Measurements from ENCODE around the gene HCFC1.

The HCFC1 gene

GRCh38 chrX:153926552-153926857 lies 45.1 kb downstream of the HCFC1 start:
- H2BK12ac ChIP-seq (ENCODE audit: low read length) = peak overlapping the region; percentile 45
- H3K36me3 ChIP-seq (ENCODE audit: control insufficient read depth in 1 of 2, insufficient read depth in 2 of 2, low read length in 2 of 2) = peaks cover 22 to 23% of the 10 kb centered on the region in 2 experiments
- peaks cover 7% of the 10 kb centered on the region for H3K79me2 ChIP-seq (ENCODE audit: control insufficient read depth, insufficient read depth, low read length, poor library complexity)
- no peak overlapping the region for H4K12ac ChIP-seq (ENCODE audit: low read depth, low read length)
- no peak overlapping the region for H3K4ac ChIP-seq (ENCODE audit: low read depth, low read length)
- H2BK120ac ChIP-seq (ENCODE audit: insufficient read depth, low read length, poor library complexity) = peak overlapping the region; percentile 36
- peak overlapping the region; percentile 53 for H3K4me2 ChIP-seq (ENCODE audit: low read length)
- no peak overlapping the region for H2BK5ac ChIP-seq (ENCODE audit: low read depth, low read length, poor library complexity)
- H3K9me3 ChIP-seq (ENCODE audit: insufficient read depth, low read depth, low read length) = peaks cover 2% of the 10 kb centered on the region
- H3K9ac ChIP-seq (ENCODE audit: low read length) = no peak overlapping the region
- H3K14ac ChIP-seq (ENCODE audit: low read length) = no peak overlapping the region
- H4K8ac ChIP-seq (ENCODE audit: low read depth, low read length) = no peak overlapping the region
- DNase-seq = no peak
- H3K23ac ChIP-seq (ENCODE audit: low read length) = no peak overlapping the region
- no peak overlapping the region for H2AFZ ChIP-seq (ENCODE audit: insufficient read depth, low read length, poor library complexity)
- H3K4me3 ChIP-seq (ENCODE audit: low read depth, low read length) = no peak overlapping the region
- no CpG with 5 or more reads among the region's 4 CpGs for WGBS (ENCODE audit: extremely low coverage, insufficient coverage, insufficient read length)
- H2AK5ac ChIP-seq (ENCODE audit: low read length) = peak overlapping the region; percentile 77
- no peaks in the 10 kb centered on the region for H3K27me3 ChIP-seq (ENCODE audit: insufficient read depth, low read length)
- H3K27ac ChIP-seq (ENCODE audit: low read depth, low read length) = no peak overlapping the region
- H3K4me1 ChIP-seq (ENCODE audit: control insufficient read depth in 1 of 2, insufficient read depth in 2 of 2, low read length in 2 of 2) = peaks cover 12 to 25% of the 10 kb centered on the region in 2 experiments
- peak overlapping the region; percentile 54 for H3K18ac ChIP-seq (ENCODE audit: low read length)
- H4K91ac ChIP-seq (ENCODE audit: low read depth, low read length) = peak overlapping the region; percentile 38
- peaks cover 7% of the 10 kb centered on the region for H3K79me1 ChIP-seq (ENCODE audit: low read length)

GRCh38 chrX:153925739-153926551 lies 45.7 kb downstream of the HCFC1 start, which contains the start of gene ARHGAP4:
Gene ARHGAP4 (minus strand): TSS chrX:153926264. CDS start chrX:153926202, 62 bp downstream.
- H3K36me3 ChIP-seq (ENCODE audit: control insufficient read depth in 1 of 2, insufficient read depth in 2 of 2, low read length in 2 of 2) = peaks cover 17 to 18% of the 10 kb centered on the region in 2 experiments
- no peak for DNase-seq
- no peak within 1 kb of the TSS for H2AFZ ChIP-seq (ENCODE audit: insufficient read depth, low read length, poor library complexity)
- H4K91ac ChIP-seq (ENCODE audit: low read depth, low read length) = peak within 1 kb of the TSS; percentile 40
- H2BK12ac ChIP-seq (ENCODE audit: low read length) = peak within 1 kb of the TSS; percentile 45
- no CpG with 5 or more reads among the region's 59 CpGs for WGBS (ENCODE audit: extremely low coverage, insufficient coverage, insufficient read length)
- H2AK5ac ChIP-seq (ENCODE audit: low read length) = peak within 1 kb of the TSS; percentile 77
- peak within 1 kb of the TSS; percentile 33 for H4K8ac ChIP-seq (ENCODE audit: low read depth, low read length)
- peaks cover 7% of the 10 kb centered on the region for H3K79me1 ChIP-seq (ENCODE audit: low read length)
- peaks cover 7% of the 10 kb centered on the region for H3K79me2 ChIP-seq (ENCODE audit: control insufficient read depth, insufficient read depth, low read length, poor library complexity)
- H3K27me3 ChIP-seq (ENCODE audit: insufficient read depth, low read length) = no peaks in the 10 kb centered on the region
- H3K4me1 ChIP-seq (ENCODE audit: control insufficient read depth in 1 of 2, insufficient read depth in 2 of 2, low read length in 2 of 2) = peaks cover 12 to 25% of the 10 kb centered on the region in 2 experiments
- H4K12ac ChIP-seq (ENCODE audit: low read depth, low read length) = no peak within 1 kb of the TSS
- peaks cover 2% of the 10 kb centered on the region for H3K9me3 ChIP-seq (ENCODE audit: insufficient read depth, low read depth, low read length)
- no peak within 1 kb of the TSS for H2BK5ac ChIP-seq (ENCODE audit: low read depth, low read length, poor library complexity)
- peak within 1 kb of the TSS; percentile 54 for H3K18ac ChIP-seq (ENCODE audit: low read length)
- H3K4ac ChIP-seq (ENCODE audit: low read depth, low read length) = no peak within 1 kb of the TSS
- H3K4me3 ChIP-seq (ENCODE audit: low read depth, low read length) = no peak within 1 kb of the TSS
- no peak within 1 kb of the TSS for H3K9ac ChIP-seq (ENCODE audit: low read length)
- H3K27ac ChIP-seq (ENCODE audit: low read depth, low read length) = peak within 1 kb of the TSS; percentile 94
- no peak within 1 kb of the TSS for H3K14ac ChIP-seq (ENCODE audit: low read length)
- peak within 1 kb of the TSS; percentile 36 for H2BK120ac ChIP-seq (ENCODE audit: insufficient read depth, low read length, poor library complexity)
- peak within 1 kb of the TSS; percentile 90 for H3K4me2 ChIP-seq (ENCODE audit: low read length)
- H3K23ac ChIP-seq (ENCODE audit: low read length) = no peak within 1 kb of the TSS

- Histone ChIP-seq H3K4me3 (ENCODE audit: low read depth, low read length) (no peak overlapping the region), H2BK12ac (ENCODE audit: low read length) (no peak overlapping the region), H4K91ac (ENCODE audit: low read depth, low read length) (no peak overlapping the region), H3K4ac (ENCODE audit: low read depth, low read length) (no peak overlapping the region), H3K9me3 (ENCODE audit: insufficient read depth, low read depth, low read length) (peaks cover 2% of the 10 kb centered on the region), H3K79me1 (ENCODE audit: low read length) (peaks cover 7% of the 10 kb centered on the region), H4K8ac (ENCODE audit: low read depth, low read length) (no peak overlapping the region), H2AFZ (ENCODE audit: insufficient read depth, low read length, poor library complexity) (no peak overlapping the region), H3K9ac (ENCODE audit: low read length) (no peak overlapping the region), H3K14ac (ENCODE audit: low read length) (no peak overlapping the region), H4K12ac (ENCODE audit: low read depth, low read length) (no peak overlapping the region), H3K27me3 (ENCODE audit: insufficient read depth, low read length) (no peaks in the 10 kb centered on the region), H3K4me1 (ENCODE audit: control insufficient read depth in 1 of 2, insufficient read depth in 2 of 2, low read length in 2 of 2) (peaks cover 12 to 25% of the 10 kb centered on the region in 2 experiments), H2AK5ac (ENCODE audit: low read length) (no peak overlapping the region), H2BK5ac (ENCODE audit: low read depth, low read length, poor library complexity) (no peak overlapping the region), H3K4me2 (ENCODE audit: low read length) (no peak overlapping the region), H3K27ac (ENCODE audit: low read depth, low read length) (no peak overlapping the region), H3K23ac (ENCODE audit: low read length) (no peak overlapping the region), H3K18ac (ENCODE audit: low read length) (no peak overlapping the region), H3K79me2 (ENCODE audit: control insufficient read depth, insufficient read depth, low read length, poor library complexity) (peaks cover 7% of the 10 kb centered on the region), H2BK120ac (ENCODE audit: insufficient read depth, low read length, poor library complexity) (no peak overlapping the region), H3K36me3 (ENCODE audit: control insufficient read depth in 1 of 2, insufficient read depth in 2 of 2, low read length in 2 of 2) (peaks cover 11 to 12% of the 10 kb centered on the region in 2 experiments)
- DNase-seq = no peak
- no CpG with 5 or more reads among the region's 4 CpGs for WGBS (ENCODE audit: extremely low coverage, insufficient coverage, insufficient read length)
Observed at GRCh38 chrX:153925387-153925738, 46.3 kb downstream of the HCFC1 start.

GRCh38 chrX:153924149-153924861 lies 47.3 kb downstream of the HCFC1 start:
- Histone ChIP-seq H3K18ac (ENCODE audit: low read length) (no peak overlapping the region), H3K79me1 (ENCODE audit: low read length) (peaks cover 7% of the 10 kb centered on the region)
- no CpG with 5 or more reads among the region's 14 CpGs for WGBS (ENCODE audit: extremely low coverage, insufficient coverage, insufficient read length)

More at GRCh38 chrX:153924149-153924861, 47.3 kb downstream of the HCFC1 start:
- H3K4me2 ChIP-seq (ENCODE audit: low read length) = no peak overlapping the region
- H2AK5ac ChIP-seq (ENCODE audit: low read length) = no peak overlapping the region
- peak; percentile 14 to 47 for DNase-seq
- H4K8ac ChIP-seq (ENCODE audit: low read depth, low read length) = no peak overlapping the region
- H3K14ac ChIP-seq (ENCODE audit: low read length) = no peak overlapping the region
- H2BK5ac ChIP-seq (ENCODE audit: low read depth, low read length, poor library complexity) = no peak overlapping the region
- peaks cover 12 to 25% of the 10 kb centered on the region in 2 experiments for H3K4me1 ChIP-seq (ENCODE audit: control insufficient read depth in 1 of 2, insufficient read depth in 2 of 2, low read length in 2 of 2)
- H4K91ac ChIP-seq (ENCODE audit: low read depth, low read length) = no peak overlapping the region
- H3K79me2 ChIP-seq (ENCODE audit: control insufficient read depth, insufficient read depth, low read length, poor library complexity) = peaks cover 7% of the 10 kb centered on the region
- H3K36me3 ChIP-seq (ENCODE audit: control insufficient read depth in 1 of 2, insufficient read depth in 2 of 2, low read length in 2 of 2) = peaks cover 1% of the 10 kb centered on the region in 2 experiments
- H3K23ac ChIP-seq (ENCODE audit: low read length) = no peak overlapping the region
- peaks cover 2% of the 10 kb centered on the region for H3K9me3 ChIP-seq (ENCODE audit: insufficient read depth, low read depth, low read length)
- H3K27me3 ChIP-seq (ENCODE audit: insufficient read depth, low read length) = no peaks in the 10 kb centered on the region
- H4K12ac ChIP-seq (ENCODE audit: low read depth, low read length) = no peak overlapping the region
- H3K4me3 ChIP-seq (ENCODE audit: low read depth, low read length) = no peak overlapping the region
- H3K9ac ChIP-seq (ENCODE audit: low read length) = no peak overlapping the region
- H2AFZ ChIP-seq (ENCODE audit: insufficient read depth, low read length, poor library complexity) = no peak overlapping the region
- no peak overlapping the region for H2BK12ac ChIP-seq (ENCODE audit: low read length)
- no peak overlapping the region for H3K27ac ChIP-seq (ENCODE audit: low read depth, low read length)
- H2BK120ac ChIP-seq (ENCODE audit: insufficient read depth, low read length, poor library complexity) = no peak overlapping the region
- H3K4ac ChIP-seq (ENCODE audit: low read depth, low read length) = no peak overlapping the region
